K562 (cell line): ENCODE results near the gene VIPR1. TPM values are rescaled to one million over a fixed set of nuclear protein-coding genes. Genes with fewer than 3 reads are reported as not detected.
"Not testable (repeated sequence)": the region's sequence is repeated elsewhere in the genome, so short reads cannot be mapped to it uniquely, and the experiment has no call there.

Experiments
- ATAC-seq: fragments of 200-7000 bp; cut with Tn5 transposase; 3 replicates; pipeline ENCODE4 v1.9.1; 2020; ENCODE audit warnings: moderate library complexity
- BruUV-seq: library from RNA; stranded (reverse); fragments of 400-500 nt; replicated peaks from 2 replicates; lab custom pipeline; 2021; lab: Mats Ljungman, UMichigan
- CTCF ChIA-PET: fragments of 300-600 bp; formaldehyde crosslinking; extraction: SDS; loops from one replicate; lab custom pipeline; 2021; ENCODE audit warnings: low intra/inter-chr PET ratio; lab: Yijun Ruan, JAX
- POLR2A ChIA-PET: fragments of 300-600, 350-650 bp; sonication (Branson Sonifier 250); formaldehyde crosslinking; extraction: SDS; loops from one replicate; lab custom pipeline; 2021; ENCODE audit warnings: antibody characterized with exemption, inconsistent platforms; lab: Yijun Ruan, JAX
- DNase-seq, 4 experiments: peaks; one replicate each; pipeline versions ENCODE4 v3.0.0 to v3.0.0-alpha.2; 2011 to 2018; ENCODE audit warnings: low spot score in 3 of 4, mixed read lengths in 3 of 4; ENCODE audit errors: extremely low read depth in 1 of 4
- FAIRE-seq: peaks from 2 replicates; lab custom pipeline; 2011; peaks lifted over from hg19 to GRCh38; lab: Jason Lieb, UNC
- H2AFZ ChIP-seq: 2 replicates; pipeline ENCODE4 v1.6.0; 2011; ENCODE audit warnings: low read depth, low read length, control low read depth, inconsistent platforms
- H3K27ac ChIP-seq: fragments of 200-600 bp; 3 replicates; pipeline ENCODE4 v1.8.0; 2011; ENCODE audit warnings: low read depth, mild to moderate bottlenecking, control low read depth, inconsistent platforms, low read length, moderate library complexity, mixed read lengths; ENCODE audit errors: extremely low read depth
- H3K27me3 ChIP-seq, 2 experiments: fragments of 300-600 bp in 1 of 2; 2 replicates in 1 of 2; 3 replicates in 1 of 2; pipeline versions ENCODE4 v1.6.0 to v1.8.0; 2011; ENCODE audit warnings: inconsistent platforms in 2 of 2, low read length in 2 of 2, mild to moderate bottlenecking in 1 of 2, mixed read lengths in 1 of 2, moderate library complexity in 1 of 2; ENCODE audit not compliant: control insufficient read depth in 2 of 2, insufficient read depth in 2 of 2
- H3K36me3 ChIP-seq: fragments of 300-600 bp; 3 replicates; pipeline ENCODE4 v1.8.0; 2011; ENCODE audit warnings: mild to moderate bottlenecking, low read length, inconsistent platforms; ENCODE audit not compliant: control insufficient read depth, insufficient read depth
- H3K4me1 ChIP-seq, 2 experiments: fragments of 200-600 bp in 1 of 2; replicated peaks in 1 of 2; 2 replicates in 1 of 2; 3 replicates in 1 of 2; pipeline versions ENCODE4 v1.5.1 to v1.8.0; 2011; ENCODE audit warnings: inconsistent platforms in 2 of 2, low read length in 2 of 2, mild to moderate bottlenecking in 1 of 2, mixed read lengths in 1 of 2, moderate library complexity in 1 of 2; ENCODE audit not compliant: control insufficient read depth in 2 of 2, insufficient read depth in 2 of 2
- H3K4me2 ChIP-seq: 2 replicates; pipeline ENCODE4 v1.6.1; 2011; ENCODE audit warnings: low read length, control low read depth, inconsistent platforms, mixed read lengths; ENCODE audit not compliant: insufficient read depth
- H3K4me3 ChIP-seq: fragments of 200-600 bp; sonication (generic), shearing (Covaris generic); 2 replicates; pipeline ENCODE4 v1.5.1; 2016; ENCODE audit warnings: control low read depth, inconsistent platforms
- H3K79me2 ChIP-seq: fragments of 200-600 bp; 3 replicates; pipeline ENCODE4 v1.8.0; 2011; ENCODE audit warnings: low read length, inconsistent platforms; ENCODE audit not compliant: control insufficient read depth, insufficient read depth
- H3K9ac ChIP-seq, 2 experiments: 2 replicates each; pipeline versions ENCODE4 v1.6.0 to v1.6.1; 2011; ENCODE audit warnings: low read depth in 2 of 2, low read length in 2 of 2, control low read depth in 1 of 2, inconsistent platforms in 1 of 2, mild to moderate bottlenecking in 1 of 2, mixed read lengths in 1 of 2; ENCODE audit not compliant: insufficient read depth in 1 of 2
- H3K9me1 ChIP-seq: one replicate; pipeline ENCODE4 v1.6.0; 2011; ENCODE audit warnings: inconsistent platforms, mild to moderate bottlenecking, low read length, moderate library complexity; ENCODE audit not compliant: control insufficient read depth, insufficient read depth
- H3K9me3 ChIP-seq: replicated peaks from 2 replicates; pipeline ENCODE4 v1.5.1; 2011; ENCODE audit warnings: low read depth, low read length, inconsistent platforms; ENCODE audit not compliant: control insufficient read depth, insufficient read depth
- H4K20me1 ChIP-seq: replicated peaks from 2 replicates; pipeline ENCODE4 v1.6.1; 2011; ENCODE audit warnings: low read length, inconsistent platforms, mixed read lengths; ENCODE audit not compliant: control insufficient read depth, insufficient read depth
- CTBP1 ChIP-seq: fragments of 450-650 bp; IDR thresholded peaks from 2 replicates; pipeline ENCODE4 v1.6.1; 2016; ENCODE audit warnings: borderline replicate concordance
- EP400 ChIP-seq: fragments of 450-650 bp; IDR thresholded peaks from 2 replicates; pipeline ENCODE4 v1.6.1; 2017; ENCODE audit warnings: antibody characterized with exemption, mild to moderate bottlenecking, moderate library complexity
- MAZ ChIP-seq, 2 experiments: fragments of 450-650 bp in 1 of 2; sonication (generic) in 1 of 2; formaldehyde crosslinking; IDR thresholded peaks in 1 of 2; conservative IDR thresholded peaks in 1 of 2; 2 replicates each; pipeline versions ENCODE4 v1.4.0 to v1.5.0; 2020; ENCODE audit warnings: mild to moderate bottlenecking in 1 of 2, missing genetic modification reagents in 1 of 2
- MTA2 ChIP-seq: fragments of 450-650 bp; IDR thresholded peaks from 2 replicates; pipeline ENCODE4 v1.6.1; 2016; ENCODE audit warnings: low read depth
- NR2C1 ChIP-seq, 2 experiments: fragments of 450-650 bp; IDR thresholded peaks; 2 replicates each; pipeline ENCODE4 v1.6.1; 2017; ENCODE audit warnings: mild to moderate bottlenecking in 2 of 2, antibody characterized with exemption in 1 of 2, inconsistent platforms in 1 of 2, missing compliant biosample characterization in 1 of 2, missing genetic modification characterization in 1 of 2
- PHB ChIP-seq: fragments of 250-450 bp; sonication (Bioruptor Pico); IDR thresholded peaks from 2 replicates; pipeline ENCODE4 v1.5.0; 2021
- RBM39 ChIP-seq: fragments of 200-400 bp; formaldehyde crosslinking; optimal IDR thresholded peaks from 2 replicates; pipeline ENCODE3; 2018; ENCODE audit warnings: low read depth, low read length
- RUNX1 ChIP-seq: sonication (generic); IDR thresholded peaks from 2 replicates; pipeline ENCODE4 v1.6.1; 2016; ENCODE audit warnings: antibody characterized with exemption, low read depth
- SNIP1 ChIP-seq: fragments of 450-650 bp; IDR thresholded peaks from 2 replicates; pipeline ENCODE4 v1.7.1; 2017; ENCODE audit warnings: low read depth, mild to moderate bottlenecking
- SREBF1 ChIP-seq: fragments of 150-350 bp; IDR thresholded peaks from 2 replicates; pipeline ENCODE4 v1.6.1; 2014; ENCODE audit warnings: antibody characterized with exemption, low read depth, low read length, borderline replicate concordance
- TGIF2 ChIP-seq: sonication (generic); formaldehyde crosslinking; IDR thresholded peaks from 2 replicates; pipeline ENCODE4 v1.8.1; 2022; ENCODE audit warnings: mild to moderate bottlenecking, missing genetic modification reagents, moderate library complexity
- ZFP1 ChIP-seq: fragments of 450-650 bp; formaldehyde crosslinking; IDR thresholded peaks from 2 replicates; pipeline ENCODE4 v1.4.0; 2020; ENCODE audit warnings: mild to moderate bottlenecking, mixed read lengths
- ZNF41 ChIP-seq: fragments of 250-450 bp; sonication (Bioruptor Pico); conservative IDR thresholded peaks from 2 replicates; pipeline ENCODE4 v1.4.0; 2020; ENCODE audit warnings: mild to moderate bottlenecking
- ZNF717 ChIP-seq: fragments of 250-450 bp; sonication (Bioruptor Pico); IDR thresholded peaks from 2 replicates; pipeline ENCODE4 v1.5.0; 2021
- WGBS: fragments of 100-300 bp; shearing (Covaris generic); methylation state at CpG from one replicate; pipeline ENCODE4 v1.1.6; 2016; ENCODE audit warnings: low coverage, mixed read lengths; ENCODE audit not compliant: insufficient coverage; ENCODE audit errors: missing lambda C conversion rate; 5-methylcytosine and 5-hydroxymethylcytosine counted together
- in situ Hi-C: fragments of 300-500 bp; cut with MboI; formaldehyde crosslinking; loops from 4 replicates; pipeline ENCODE4 v1.15.0; 2018; ENCODE audit warnings: inconsistent platforms, mixed read lengths
- intact Hi-C: fragments of 100-400 bp; cut with micrococcal nuclease; formaldehyde crosslinking; loops from 2 replicates; pipeline ENCODE4 v1.14.2; 2022
- polyA plus RNA-seq, 8 experiments: library from polyadenylated mRNA; depleted of rRNA in 4 of 8; stranded (reverse) in 5 of 8; unstranded in 3 of 8; fragments of >200 nt; fragmentation: Nextera tagmentation in 2 of 8; fragmentation: Illumina TruSeq in 1 of 8; extraction: Ambion mirVana in 2 of 8; extraction: Trizol in 1 of 8; gene quantifications; 2 replicates each; pipeline versions ENCODE4 v1.2.1 to v1.2.3, GENCODE V29; 2011 to 2014; ENCODE audit warnings: inconsistent platforms in 1 of 8, missing spikeins in 1 of 8
- total RNA-seq, 7 experiments: library from RNA; depleted of rRNA in 6 of 7; stranded (reverse); fragments of >200 nt in 6 of 7; fragmentation: Illumina TruSeq in 2 of 7; extraction: Trizol in 2 of 7; gene quantifications; 2 replicates each; pipeline versions ENCODE4 v1.2.1 to v1.2.3, GENCODE V29; 2011 to 2021; ENCODE audit warnings: low replicate concordance in 1 of 7

The VIPR1 gene
- total and polyA plus RNA-seq, 9 of the 15 experiments (the other 6 are each of a cell fraction or from before 2014, with no cell fraction given): 0.04 to 0.38 (median 0.12) TPM; not detected in 3

- Histone ChIP-seq H3K79me2 (no peaks in the 10 kb centered on the region), H2AFZ (no peak overlapping the region), H3K27ac (no peak overlapping the region)
- in situ Hi-C loops: no loop called here
- TF ChIP-seq SNIP1 (no peak), MTA2 (no peak), EP400 (no peak), CTBP1 (no peak), RBM39 (no peak), PHB (CRISPR knock-in tag) (no peak), SREBF1 (no peak), ZNF41 (CRISPR knock-in tag) (no peak), ZFP1 (CRISPR knock-in tag) (no peak), TGIF2 (no peak), RUNX1 (no peak), MAZ (CRISPR knock-in tag; conservative IDR thresholded peaks at IDR 0.05 in 1 of 2, IDR thresholded peaks at IDR 0.05 in 1 of 2) (no peak), NR2C1 (IDR thresholded peaks at IDR 0.05) (no peak), NR2C1 (tag; IDR thresholded peaks at IDR 0.05) (no peak), ZNF717 (no peak)
- TF ChIP-seq, all 486 proteins: peak for 0
- ChIA-PET POLR2A (no interaction called here), CTCF (no interaction called here)
- H3K9me3 ChIP-seq: no peaks in the 10 kb centered on the region
- H3K27me3 ChIP-seq: no peaks in the 10 kb centered on the region
- 61% methylated on average over 3 of the region's 3 CpGs for WGBS
- ATAC-seq: no peak
- H3K4me2 ChIP-seq: no peak overlapping the region
- H3K4me3 ChIP-seq: no peak overlapping the region
- H4K20me1 ChIP-seq: no peaks in the 10 kb centered on the region
- peaks cover 85% of the 10 kb centered on the region for H3K36me3 ChIP-seq
- intact Hi-C loops: no loop called here
- no peaks in the 10 kb centered on the region for H3K9me1 ChIP-seq
- BruUV-seq: no TSS peak
- no peak for DNase-seq
- no peaks in the 10 kb centered on the region for H3K4me1 ChIP-seq
- no peak overlapping the region for H3K9ac ChIP-seq
- no peak for FAIRE-seq
These were observed 53.7 kb downstream of the VIPR1 start for GRCh38 chr3:42556089-42556632.

GRCh38 chr3:42556817-42557216 is 54.4 kb downstream of the VIPR1 start:
- in situ Hi-C loops, H4K20me1 ChIP-seq, H3K27ac ChIP-seq, H2AFZ ChIP-seq, DNase-seq, H3K4me2 ChIP-seq, CTCF ChIA-PET, POLR2A ChIA-PET, H3K79me2 ChIP-seq, H3K9ac ChIP-seq, H3K9me3 ChIP-seq, H3K4me3 ChIP-seq, FAIRE-seq, ATAC-seq, BruUV-seq, intact Hi-C loops, H3K9me1 ChIP-seq, H3K4me1 ChIP-seq, H3K27me3 ChIP-seq: not testable (repeated sequence)
- WGBS: 95% methylated on average over 6 of the region's 6 CpGs
- peaks cover 89% of the 10 kb centered on the region for H3K36me3 ChIP-seq
